Measurements from ENCODE around the gene RNF113B. TPM values are rescaled to one million over a fixed set of nuclear protein-coding genes. Genes with fewer than 3 reads are reported as not detected.

Gene RNF113B
- total and polyA plus RNA-seq, 2 donors (not counting 1 experiment from before 2014, with no cell fraction given): not detected

- intact Hi-C loops (cut with micrococcal nuclease): no loop called here
- Histone ChIP-seq H3K9ac (ENCODE audit: low read length) (no peak overlapping the region), H3K27ac (ENCODE audit: low read length in 2 of 2) (no peak overlapping the region), H3K27me3 (replicated peaks in 1 of 4; ENCODE audit: control extremely low read depth in 1 of 4, control insufficient read depth in 3 of 4, insufficient read depth in 4 of 4, low read length in 3 of 4) (no peaks in the 10 kb centered on the region), H3K4me2 (replicated peaks; ENCODE audit: low read depth, low read length, poor library complexity, severe bottlenecking) (no peak overlapping the region), H3K4me1 (ENCODE audit: control insufficient read depth in 2 of 2, insufficient read depth in 2 of 2, low read length in 2 of 2) (no peaks in the 10 kb centered on the region), H3K4me3 (ENCODE audit: control extremely low read depth in 1 of 5, extremely low read depth in 1 of 5, insufficient read depth in 1 of 5, low read depth in 2 of 5, low read length in 4 of 5) (no peak overlapping the region), H4K20me1 (ENCODE audit: control insufficient read depth, insufficient read depth, low read length, poor library complexity, severe bottlenecking) (no peaks in the 10 kb centered on the region), H2AFZ (ENCODE audit: insufficient read depth, low read depth, low read length, poor library complexity, severe bottlenecking) (no peak overlapping the region), H3K36me3 (replicated peaks in 1 of 2; ENCODE audit: control extremely low read depth in 1 of 2, control insufficient read depth in 1 of 2, extremely low read depth in 1 of 2, insufficient read depth in 2 of 2, low read length in 1 of 2) (no peaks in the 10 kb centered on the region), H3K9me3 (ENCODE audit: control extremely low read depth in 1 of 3, control insufficient read depth in 2 of 3, insufficient read depth in 1 of 3, low read length in 2 of 3) (peaks cover 0 to 12% (median 0%) of the 10 kb centered on the region in 3 donors), H3K79me2 (ENCODE audit: control insufficient read depth, insufficient read depth, low read length) (no peaks in the 10 kb centered on the region)
- Mint-ChIP-seq H3K27ac (no peak overlapping the region), H3K4me3 (no peak overlapping the region), H3K27me3 (peaks cover 18% of the 10 kb centered on the region), H3K4me1 (no peaks in the 10 kb centered on the region), H3K9me3 (ENCODE audit: insufficient read depth) (no peaks in the 10 kb centered on the region)
- 100% methylated on average over 1 of the region's 3 CpGs for WGBS (ENCODE audit: insufficient coverage)
- TF ChIP-seq EZH2 (IDR thresholded peaks at IDR 0.05; ENCODE audit: borderline replicate concordance, insufficient read depth, low read depth, low read length, poor library complexity, severe bottlenecking): no peak
- no peak for TF ChIP-seq CTCF (IDR thresholded peaks at IDR 0.05)
- DNase-seq (no peak), ATAC-seq (ENCODE audit: low read depth) (no peak)
- ChIA-PET POLR2A (no interaction called here), CTCF (no interaction called here)
These were observed 2.0 kb downstream of the RNF113B start for GRCh38 chr13:98175043-98175442.

GRCh38 chr13:98174307-98174706 is 2.8 kb downstream of the RNF113B start:
- H3K27me3 Mint-ChIP-seq: peaks cover 18% of the 10 kb centered on the region
- ChIA-PET POLR2A (no interaction called here), CTCF (no interaction called here)
- H3K4me3 Mint-ChIP-seq: no peak overlapping the region
- Histone ChIP-seq H3K9ac (ENCODE audit: low read length) (no peak overlapping the region), H3K4me1 (ENCODE audit: control insufficient read depth in 2 of 2, insufficient read depth in 2 of 2, low read length in 2 of 2) (no peaks in the 10 kb centered on the region), H3K4me2 (replicated peaks; ENCODE audit: low read depth, low read length, poor library complexity, severe bottlenecking) (no peak overlapping the region), H3K9me3 (ENCODE audit: control extremely low read depth in 1 of 3, control insufficient read depth in 2 of 3, insufficient read depth in 1 of 3, low read length in 2 of 3) (peaks cover 0 to 12% (median 0%) of the 10 kb centered on the region in 3 donors), H3K27ac (ENCODE audit: low read length in 2 of 2) (no peak overlapping the region), H3K4me3 (ENCODE audit: control extremely low read depth in 1 of 5, extremely low read depth in 1 of 5, insufficient read depth in 1 of 5, low read depth in 2 of 5, low read length in 4 of 5) (no peak overlapping the region), H4K20me1 (ENCODE audit: control insufficient read depth, insufficient read depth, low read length, poor library complexity, severe bottlenecking) (no peaks in the 10 kb centered on the region), H2AFZ (ENCODE audit: insufficient read depth, low read depth, low read length, poor library complexity, severe bottlenecking) (no peak overlapping the region), H3K79me2 (ENCODE audit: control insufficient read depth, insufficient read depth, low read length) (no peaks in the 10 kb centered on the region), H3K27me3 (replicated peaks in 1 of 4; ENCODE audit: control extremely low read depth in 1 of 4, control insufficient read depth in 3 of 4, insufficient read depth in 4 of 4, low read length in 3 of 4) (no peaks in the 10 kb centered on the region), H3K36me3 (replicated peaks in 1 of 2; ENCODE audit: control extremely low read depth in 1 of 2, control insufficient read depth in 1 of 2, extremely low read depth in 1 of 2, insufficient read depth in 2 of 2, low read length in 1 of 2) (no peaks in the 10 kb centered on the region)
- no peak overlapping the region for H3K27ac Mint-ChIP-seq
- H3K9me3 Mint-ChIP-seq (ENCODE audit: insufficient read depth): no peaks in the 10 kb centered on the region
- no peak for DNase-seq
- 92% methylated on average over 6 of the region's 7 CpGs for WGBS (ENCODE audit: insufficient coverage)
- intact Hi-C loops (cut with micrococcal nuclease): no loop called here
- H3K4me1 Mint-ChIP-seq: no peaks in the 10 kb centered on the region
- TF ChIP-seq CTCF (IDR thresholded peaks at IDR 0.05) (no peak), EZH2 (IDR thresholded peaks at IDR 0.05; ENCODE audit: borderline replicate concordance, insufficient read depth, low read depth, low read length, poor library complexity, severe bottlenecking) (no peak)
- no peak for ATAC-seq (ENCODE audit: low read depth)

Data from B cell (primary cell).